ENCODE measurements around the gene MTFP1. TPM values are rescaled to one million over a fixed set of nuclear protein-coding genes. Genes with fewer than 3 reads are reported as not detected.
A peak's percentile ranks its signal among the peaks of the same experiment; 100 is the strongest.

Gene MTFP1
- total RNA-seq (2014; rRNA removed; shearing (Covaris generic)), result 36.0 and 41.9 TPM in 2 replicates
- polyA plus RNA-seq (2014; cell fraction: nucleus; rRNA removed), result 65.2 and 68.5 TPM in 2 replicates

DNA sequence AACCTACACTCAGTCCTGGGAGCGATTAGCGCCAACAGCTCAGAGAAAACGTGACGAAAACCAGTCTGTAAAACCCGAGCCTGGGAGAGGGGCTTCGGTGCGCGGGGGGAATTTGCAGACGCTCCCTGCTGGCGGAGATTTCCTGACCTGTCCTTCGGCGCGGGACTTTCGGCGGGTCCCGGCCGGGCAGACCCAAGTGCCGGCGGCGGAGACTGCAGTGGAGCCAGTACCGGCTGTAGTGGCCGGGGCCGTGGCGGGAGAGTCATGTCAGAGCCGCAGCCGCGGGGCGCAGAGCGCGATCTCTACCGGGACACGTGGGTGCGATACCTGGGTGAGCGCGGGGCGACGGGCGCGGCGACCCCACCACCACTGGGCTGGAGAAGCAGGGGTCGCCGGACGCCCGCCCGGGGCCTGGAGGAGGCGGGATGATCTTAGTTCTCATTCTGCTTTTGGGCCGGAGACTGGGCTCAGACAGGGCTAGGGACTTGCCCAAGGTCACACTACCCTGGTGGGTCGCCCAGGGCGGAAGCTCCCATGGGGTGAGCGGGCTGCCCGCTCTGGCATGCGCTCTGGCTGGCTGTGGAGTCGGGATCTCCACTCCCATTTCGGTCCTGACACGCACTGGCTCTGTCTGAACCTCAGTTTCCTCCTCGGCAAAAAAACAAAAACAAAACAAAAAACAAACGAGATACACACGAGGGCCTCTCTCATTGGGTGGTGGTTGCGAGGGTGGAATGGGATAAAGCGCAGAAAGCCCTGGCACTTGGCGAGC, at the start of gene MTFP1:
MTFP1 (plus strand) TSS at position 153 of the 772 bp plus-strand sequence; CDS start at position 265, 112 bp downstream.
- no peak for DNase-seq (ENCODE audit: extremely low read depth, low read depth)

DNA sequence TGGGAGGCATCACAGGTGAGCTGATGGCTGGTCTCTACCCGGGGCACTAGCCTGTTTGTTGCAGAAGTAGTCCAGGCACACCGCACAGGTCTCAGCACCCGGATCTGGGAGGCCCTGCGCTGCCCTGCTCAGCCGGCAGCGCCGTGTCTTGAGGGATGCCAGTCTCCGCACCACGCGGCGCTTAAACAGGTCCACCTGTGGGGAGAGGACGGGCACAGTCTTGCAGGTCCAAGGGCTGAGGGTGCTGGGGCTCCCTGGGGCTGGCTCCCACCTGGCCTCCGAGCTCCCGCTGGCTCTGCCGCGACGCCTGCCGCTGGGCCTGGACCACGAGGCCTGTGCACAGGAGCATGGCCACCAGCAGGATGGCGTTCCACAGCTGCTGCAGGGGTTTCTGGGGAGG, 45.6 kb upstream of the MTFP1 start:
- no peak for DNase-seq (ENCODE audit: extremely low read depth, low read depth)

- DNase-seq (ENCODE audit: extremely low read depth, low read depth), result no peak
These were observed 44.3 kb upstream of the MTFP1 start for GRCh38 chr22:30381264-30381663.

GRCh38 chr22:30382340-30382739, 43.2 kb upstream of the MTFP1 start:
- no peak for DNase-seq (ENCODE audit: extremely low read depth, low read depth)

- no peak for DNase-seq (ENCODE audit: extremely low read depth, low read depth)
These were observed 42.5 kb upstream of the MTFP1 start for GRCh38 chr22:30383061-30383460.

DNA sequence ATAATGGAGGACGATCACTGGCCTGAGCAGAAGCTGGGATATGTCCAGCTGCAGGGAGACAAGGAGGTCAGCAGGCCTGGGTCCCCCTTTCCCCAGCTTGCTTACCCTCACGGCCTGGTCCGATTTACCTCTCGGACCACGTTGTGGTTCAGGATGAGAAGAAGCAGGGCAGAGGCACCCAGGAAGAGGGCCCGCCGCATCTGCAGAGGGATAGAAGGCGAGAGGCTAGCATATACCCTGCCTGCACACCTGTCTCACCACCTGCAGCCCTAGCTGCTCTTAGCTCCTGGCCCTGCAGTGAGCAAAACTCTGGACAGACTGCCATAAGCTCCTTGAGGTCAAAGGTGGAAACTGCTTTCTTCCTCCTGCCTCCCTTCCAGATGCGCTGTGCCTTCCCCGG, 39.6 kb upstream of the MTFP1 start:
- no peak for DNase-seq (ENCODE audit: extremely low read depth, low read depth)

GRCh38 chr22:30386608-30386959, 39.0 kb upstream of the MTFP1 start:
- DNase-seq (ENCODE audit: extremely low read depth, low read depth), result no peak

GRCh38 chr22:30386960-30387827, 38.4 kb upstream of the MTFP1 start, which contains the start of gene RNF215:
Gene RNF215 (minus strand): TSS chr22:30387411. CDS start chr22:30387313, 98 bp downstream.
- DNase-seq (ENCODE audit: extremely low read depth, low read depth), result peak; percentile 60

DNA sequence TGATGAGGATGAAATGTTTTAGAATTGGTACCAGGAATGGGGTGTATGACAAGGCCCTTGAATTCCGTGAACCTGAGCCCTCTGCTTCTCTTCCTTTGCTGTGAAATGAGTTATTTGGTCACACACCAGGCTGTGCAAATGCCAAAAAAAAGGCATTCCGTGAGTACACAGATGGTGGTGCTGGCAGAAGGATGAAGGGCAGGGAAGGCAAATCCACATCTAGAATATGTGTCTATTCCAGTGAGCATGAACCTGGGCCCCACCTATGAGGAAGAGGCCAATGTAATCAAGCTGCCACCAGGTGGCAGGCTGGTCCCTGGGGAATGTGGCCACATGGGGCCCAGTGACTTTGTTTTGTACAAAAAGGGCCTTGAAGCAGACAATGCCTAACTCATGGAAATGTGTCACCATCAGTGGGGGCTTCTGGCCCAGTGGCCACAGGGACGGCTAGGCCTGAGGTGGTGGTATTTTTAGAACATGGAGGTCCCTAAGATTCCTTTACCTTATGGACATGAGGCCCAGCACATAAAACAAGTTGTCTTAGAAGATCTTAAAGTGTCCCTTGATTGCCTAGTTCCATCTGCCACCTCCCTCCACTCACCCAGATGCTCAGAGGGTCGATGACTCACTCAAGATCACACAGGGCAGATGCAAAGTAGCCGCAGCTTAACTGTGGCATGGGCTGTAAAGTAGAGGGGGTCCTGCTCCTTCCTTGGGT, 34.4 kb upstream of the MTFP1 start:
- peak; percentile 54 for DNase-seq (ENCODE audit: extremely low read depth, low read depth)

GRCh38 chr22:30392661-30393321, 32.8 kb upstream of the MTFP1 start:
- DNase-seq (ENCODE audit: extremely low read depth, low read depth), result no peak

- no peak for DNase-seq (ENCODE audit: extremely low read depth, low read depth)
These were observed 32.3 kb upstream of the MTFP1 start for GRCh38 chr22:30393322-30393680.

DNA sequence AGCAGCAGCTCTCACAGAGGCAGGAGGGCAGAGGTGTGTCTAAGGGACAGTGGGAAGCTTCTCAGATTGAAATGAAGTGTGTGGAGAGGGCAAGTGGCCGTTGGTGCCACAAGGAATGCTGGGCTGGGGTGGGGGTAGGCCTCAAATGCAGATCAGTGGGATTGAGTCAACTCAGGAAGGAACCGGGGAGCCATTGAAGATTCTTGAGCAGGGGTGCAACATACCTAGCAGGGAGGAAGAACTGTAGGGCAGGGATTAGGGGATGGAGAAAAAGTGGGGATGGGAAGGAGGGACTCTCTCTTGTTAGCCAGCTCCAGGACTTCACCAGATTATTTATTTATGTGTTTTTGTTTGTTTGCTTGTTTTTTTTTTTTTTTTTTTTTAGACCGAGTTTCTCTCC, 31.7 kb upstream of the MTFP1 start:
- DNase-seq (ENCODE audit: extremely low read depth, low read depth), result no peak

- peak; percentile 33 for DNase-seq (ENCODE audit: extremely low read depth, low read depth)
These were observed 28.5 kb upstream of the MTFP1 start, which contains the start of gene SEC14L2 for GRCh38 chr22:30396871-30397655. Gene SEC14L2 (plus strand): TSS chr22:30397018. CDS start chr22:30397117, 99 bp downstream.

DNA sequence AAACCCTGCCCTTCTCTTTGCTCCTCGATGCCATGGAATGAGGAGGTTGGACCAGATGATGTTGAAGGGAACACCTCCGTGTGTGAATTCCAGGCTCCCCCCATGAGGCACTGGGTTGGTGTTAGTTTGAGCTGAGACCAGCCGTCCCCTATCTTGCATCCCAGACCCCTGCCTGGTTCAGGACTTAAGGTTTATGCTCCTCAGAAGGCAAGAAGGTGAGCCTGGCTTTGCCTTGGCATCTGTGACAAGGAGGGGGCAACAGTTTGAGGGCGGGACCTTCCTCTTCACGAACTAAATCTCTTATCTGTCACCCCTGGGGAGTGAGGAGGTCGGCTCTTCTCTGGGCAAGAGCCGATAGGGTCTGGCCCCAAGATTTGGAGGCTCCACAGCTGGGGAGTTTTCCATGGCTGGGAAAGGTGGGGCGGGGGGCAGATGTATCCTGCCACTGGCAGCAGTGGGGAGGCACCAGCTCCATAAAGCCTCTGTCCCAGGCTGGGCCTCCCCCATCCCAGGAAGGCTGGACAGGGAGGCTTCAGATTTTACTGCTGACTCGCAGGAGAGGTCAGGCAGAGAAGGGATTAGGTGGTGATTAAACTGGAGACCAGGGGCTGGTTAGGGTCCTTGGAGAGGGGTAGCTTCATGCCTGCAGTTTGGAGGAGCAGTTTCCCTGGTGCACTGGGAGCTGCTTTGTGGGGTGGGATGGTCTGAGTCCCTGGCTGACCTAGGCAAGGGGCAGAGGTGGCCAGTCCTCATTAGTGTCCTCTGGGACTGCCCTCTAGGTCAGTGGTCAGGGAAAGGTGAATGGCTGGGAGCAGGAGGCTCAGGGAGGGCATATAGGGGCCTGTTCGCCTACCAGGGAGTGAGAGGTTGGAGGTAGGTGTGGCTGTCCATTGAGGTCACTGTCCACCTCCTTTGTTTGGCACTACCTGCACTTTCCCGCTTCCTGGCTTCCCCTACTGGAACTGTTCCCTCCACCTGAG, 27.6 kb upstream of the MTFP1 start:
- no peak for DNase-seq (ENCODE audit: extremely low read depth, low read depth)

- no peak for DNase-seq (ENCODE audit: extremely low read depth, low read depth)
These were observed 26.6 kb upstream of the MTFP1 start for GRCh38 chr22:30398685-30399680.

- no peak for DNase-seq (ENCODE audit: extremely low read depth, low read depth)
These were observed 25.9 kb upstream of the MTFP1 start for GRCh38 chr22:30399718-30400117.

GRCh38 chr22:30400159-30400558, 25.4 kb upstream of the MTFP1 start:
- no peak for DNase-seq (ENCODE audit: extremely low read depth, low read depth)

All from NCI-H460 (cell line).